ENCODE results near the gene INAFM2. TPM values are rescaled to one million over a fixed set of nuclear protein-coding genes. Genes with fewer than 3 reads are reported as not detected.
A peak's percentile ranks its signal among the peaks of the same experiment; 100 is the strongest.

The INAFM2 gene
- polyA plus RNA-seq, 6 donors from 2014 or later: 0.32 to 3.4 (median 1.4) TPM

- Mint-ChIP-seq H3K4me1 (no peaks in the 10 kb centered on the region), H3K9me3 (no peaks in the 10 kb centered on the region), H3K27ac (peak overlapping the region in 1 of 6 donors; percentile 15), H3K36me3 (no peaks in the 10 kb centered on the region), H3K4me3 (peak overlapping the region in 2 of 8 donors; percentile 35 to 56), H3K27me3 (no peaks in the 10 kb centered on the region)
- DNase-seq (no peak), ATAC-seq (ENCODE audit: low read depth in 2 of 2) (no peak)
Observed at GRCh38 chr15:40346579-40347558, 23.4 kb downstream of the INAFM2 start.

- DNase-seq (no peak), ATAC-seq (ENCODE audit: low read depth in 2 of 2) (no peak)
- H3K27me3 Mint-ChIP-seq: no peaks in the 10 kb centered on the region
- no peaks in the 10 kb centered on the region for H3K4me1 Mint-ChIP-seq
- no peak overlapping the region for H3K27ac Mint-ChIP-seq
- no peaks in the 10 kb centered on the region for H3K9me3 Mint-ChIP-seq
- peak overlapping the region in 1 of 8 donors; percentile 56 for H3K4me3 Mint-ChIP-seq
- H3K36me3 Mint-ChIP-seq: no peaks in the 10 kb centered on the region
Observed at GRCh38 chr15:40347559-40348473, 24.3 kb downstream of the INAFM2 start.

- H3K36me3 Mint-ChIP-seq: no peaks in the 10 kb centered on the region
- H3K4me1 Mint-ChIP-seq: no peaks in the 10 kb centered on the region
- no peaks in the 10 kb centered on the region for H3K9me3 Mint-ChIP-seq
- no peak overlapping the region for H3K4me3 Mint-ChIP-seq
- peaks cover 0 to 2% (median 0%) of the 10 kb centered on the region in 3 donors for H3K27me3 Mint-ChIP-seq
- no peak overlapping the region for H3K27ac Mint-ChIP-seq
- no peak for DNase-seq
- no peak for ATAC-seq (ENCODE audit: low read depth in 2 of 2)
Observed at GRCh38 chr15:40348474-40348870, 25.0 kb downstream of the INAFM2 start.

GRCh38 chr15:40349163-40349562, 25.7 kb downstream of the INAFM2 start:
- no peaks in the 10 kb centered on the region for H3K36me3 Mint-ChIP-seq
- DNase-seq (no peak), ATAC-seq (ENCODE audit: low read depth in 2 of 2) (no peak)
- H3K4me3 Mint-ChIP-seq: no peak overlapping the region
- H3K4me1 Mint-ChIP-seq: no peaks in the 10 kb centered on the region
- peaks cover 0 to 8% (median 0%) of the 10 kb centered on the region in 3 donors for H3K27me3 Mint-ChIP-seq
- H3K9me3 Mint-ChIP-seq: no peaks in the 10 kb centered on the region
- no peak overlapping the region for H3K27ac Mint-ChIP-seq

- ATAC-seq (ENCODE audit: low read depth in 2 of 2) (no peak), DNase-seq (no peak)
- Mint-ChIP-seq H3K4me3 (no peak overlapping the region), H3K27me3 (peaks cover 0 to 33% (median 11%) of the 10 kb centered on the region in 3 donors), H3K27ac (no peak overlapping the region), H3K9me3 (no peaks in the 10 kb centered on the region), H3K4me1 (peaks cover 3 to 9% (median 7%) of the 10 kb centered on the region in 3 donors), H3K36me3 (no peaks in the 10 kb centered on the region)
Observed at GRCh38 chr15:40352281-40352901, 28.9 kb downstream of the INAFM2 start.

- Mint-ChIP-seq H3K36me3 (no peaks in the 10 kb centered on the region), H3K4me3 (no peak overlapping the region)
- ATAC-seq (ENCODE audit: low read depth in 2 of 2): no peak
Observed at GRCh38 chr15:40353697-40354096, 30.2 kb downstream of the INAFM2 start.

GRCh38 chr15:40354408-40355171, 31.1 kb downstream of the INAFM2 start:
- DNase-seq (no peak), ATAC-seq (ENCODE audit: low read depth in 2 of 2) (no peak)
- Mint-ChIP-seq H3K36me3 (no peaks in the 10 kb centered on the region), H3K27ac (no peak overlapping the region), H3K27me3 (peaks cover 0 to 33% (median 11%) of the 10 kb centered on the region in 3 donors), H3K4me1 (peaks cover 13 to 18% (median 14%) of the 10 kb centered on the region in 3 donors), H3K9me3 (no peaks in the 10 kb centered on the region), H3K4me3 (peak overlapping the region in 1 of 8 donors; percentile 9)

More at GRCh38 chr15:40353697-40354096, 30.2 kb downstream of the INAFM2 start:
- Mint-ChIP-seq H3K9me3 (no peaks in the 10 kb centered on the region), H3K4me1 (peaks cover 8 to 12% (median 10%) of the 10 kb centered on the region in 3 donors), H3K27ac (no peak overlapping the region), H3K27me3 (peaks cover 0 to 33% (median 11%) of the 10 kb centered on the region in 3 donors)
- DNase-seq: no peak

GRCh38 chr15:40355976-40356585, 32.6 kb downstream of the INAFM2 start:
- ATAC-seq (ENCODE audit: low read depth in 2 of 2) (no peak), DNase-seq (no peak)
- Mint-ChIP-seq H3K4me1 (peaks cover 13 to 18% (median 14%) of the 10 kb centered on the region in 3 donors), H3K27ac (no peak overlapping the region), H3K27me3 (peaks cover 0 to 33% (median 11%) of the 10 kb centered on the region in 3 donors), H3K9me3 (no peaks in the 10 kb centered on the region), H3K36me3 (no peaks in the 10 kb centered on the region), H3K4me3 (peak overlapping the region in 1 of 8 donors; percentile 65)

GRCh38 chr15:40357246-40357645, 33.8 kb downstream of the INAFM2 start:
- peaks cover 0 to 1% of the 10 kb centered on the region in 2 donors for H3K36me3 Mint-ChIP-seq
- peaks cover 13 to 18% (median 14%) of the 10 kb centered on the region in 3 donors for H3K4me1 Mint-ChIP-seq
- no peaks in the 10 kb centered on the region for H3K9me3 Mint-ChIP-seq
- DNase-seq (no peak), ATAC-seq (ENCODE audit: low read depth in 2 of 2) (no peak)
- peak overlapping the region in 2 of 6 donors; percentile 51 to 79 for H3K27ac Mint-ChIP-seq
- H3K4me3 Mint-ChIP-seq: peak overlapping the region; percentile 61 to 88 (median 78)
- peaks cover 0 to 33% (median 11%) of the 10 kb centered on the region in 3 donors for H3K27me3 Mint-ChIP-seq

GRCh38 chr15:40357723-40358470, 34.4 kb downstream of the INAFM2 start, which contains the start of gene DISP2:
Gene DISP2 (plus strand): TSS chr15:40358219. CDS start chr15:40358322, 103 bp downstream.
- peak within 1 kb of the TSS; percentile 72 to 92 (median 86) for H3K4me3 Mint-ChIP-seq
- H3K36me3 Mint-ChIP-seq: peaks cover 0 to 8% of the 10 kb centered on the region in 2 donors
- peak; percentile 94 for DNase-seq
- no peaks in the 10 kb centered on the region for H3K9me3 Mint-ChIP-seq
- peak; percentile 88 to 91 for ATAC-seq (ENCODE audit: low read depth in 2 of 2)
- H3K4me1 Mint-ChIP-seq: peaks cover 13 to 18% (median 18%) of the 10 kb centered on the region in 3 donors
- H3K27ac Mint-ChIP-seq: peak within 1 kb of the TSS in 5 of 6 donors; percentile 31 to 89 (median 51)
- peaks cover 0 to 33% (median 11%) of the 10 kb centered on the region in 3 donors for H3K27me3 Mint-ChIP-seq

All from naive B cell (primary cell).